Ovary (tissue), 9 donors: ENCODE measurements around the gene CREB3L1. TPM values are rescaled to one million over a fixed set of nuclear protein-coding genes. Genes with fewer than 3 reads are reported as not detected.

ENCODE experiments used
- DNase-seq, 5 donors: peaks; one replicate each; pipeline ENCODE4 v3.0.0-alpha.2; 2019 to 2020
- H3K27ac ChIP-seq, 2 donors: fragments of 200-600 bp; one replicate each; pipeline versions ENCODE4 v1.5.1 to v1.8.0; 2019 to 2022
- H3K27me3 ChIP-seq: fragments of 200-600 bp; one replicate; pipeline ENCODE4 v1.8.0; 2022
- H3K36me3 ChIP-seq: fragments of 200-600 bp; sonication (generic); one replicate; pipeline ENCODE4 v1.5.1; 2019
- H3K4me1 ChIP-seq: one replicate; pipeline ENCODE4 v1.8.1; 2013; ENCODE audit warnings: mild to moderate bottlenecking, moderate library complexity; ENCODE audit not compliant: insufficient read depth
- H3K4me3 ChIP-seq: fragments of 200-600 bp; sonication (generic); one replicate; pipeline ENCODE4 v1.5.1; 2017
- H3K9me3 ChIP-seq, 2 donors: fragments of 200-600 bp in 1 of 2; sonication (generic) in 1 of 2; one replicate each; pipeline versions ENCODE4 v1.5.1 to v1.8.1; 2013 to 2019; ENCODE audit warnings: mild to moderate bottlenecking in 1 of 2, moderate library complexity in 1 of 2
- CTCF ChIP-seq, 3 donors: fragments of 450-650 bp in 2 of 3; fragments of 200-600 bp in 1 of 3; IDR thresholded peaks; one replicate each; pipeline versions ENCODE4 v1.5.1 to v1.8.0; 2016 to 2022; ENCODE audit warnings: antibody characterized with exemption in 3 of 3, mild to moderate bottlenecking in 1 of 3
- EP300 ChIP-seq: sonication (generic); formaldehyde crosslinking; IDR thresholded peaks from one replicate; pipeline ENCODE4 v1.6.1; 2017; ENCODE audit warnings: antibody characterized with exemption
- POLR2A ChIP-seq: fragments of 450-650 bp; IDR thresholded peaks from one replicate; pipeline ENCODE4 v1.6.1; 2017; ENCODE audit warnings: antibody characterized with exemption, mild to moderate bottlenecking, moderate library complexity
- WGBS, 3 donors: extraction: QIAGEN DNeasy Blood & Tissue Kit in 1 of 3; methylation state at CpG; one replicate each; pipeline versions ENCODE4 v1.1.5 to v1.1.7; 2013 to 2017; 5-methylcytosine and 5-hydroxymethylcytosine counted together
- intact Hi-C, 4 donors: fragments of 100-400 bp; cut with DNase I; formaldehyde crosslinking; loops; one replicate each; pipeline versions ENCODE4 v1.11.0 to v1.15.1; 2022 to 2023
- polyA plus RNA-seq, 2 donors: library from polyadenylated mRNA; stranded (reverse); fragments of 200-250 nt in 1 of 2; fragments of 350-450 nt in 1 of 2; fragmentation: Illumina TruSeq in 1 of 2; extraction: RNeasy Lipid Tissue Mini Kit (QIAGEN cat#74804) in 1 of 2; gene quantifications; one replicate each; pipeline ENCODE4 v1.2.3, GENCODE V29; 2013 to 2014
- total RNA-seq, 7 donors: library from RNA; depleted of rRNA in 2 of 7; stranded (reverse); fragments of >200 nt in 2 of 7; fragmentation: NEBNext Ultra II Directional in 3 of 7; extraction: Animal tissue kit (Norgen Biotek cat#: 25700) in 3 of 7; gene quantifications; one replicate each; pipeline versions ENCODE4 v1.1.0 to v1.2.4, GENCODE V29; 2016 to 2023
- donor health status: DM: no; HTN: no; CAD: no; lungs with moderate emphysema.
- donor health status: DM: no; HTN: no; CAD: no.
- donor health status: Bipolar disorder and iron deficiency.
- donor health status: DM: yes; HTN: yes; CAD: no.
- donor health status: DM: no; HTN: no; CAD: no.
- donor health status: DM: yes; HTN: yes; CAD: no.

The CREB3L1 gene
- total and polyA plus RNA-seq, 9 donors, result 1.7 to 63.0 (median 7.5) TPM

GRCh38 chr11:46279126-46280099 is 2.0 kb downstream of the CREB3L1 start:
- DNase-seq, result peak; percentile 72 to 86 (median 79)
- H3K4me1 ChIP-seq, result peaks cover 20% of the 10 kb centered on the region
- H3K4me3 ChIP-seq, result peak overlapping the region; percentile 59
- WGBS, 3 donors, result 14 to 21% (median 16%) methylated on average over 15 of the region's 15 CpGs
- no peaks in the 10 kb centered on the region for H3K27me3 ChIP-seq
- peak overlapping the region in 1 of 2 donors; percentile 36 for H3K27ac ChIP-seq
- no peaks in the 10 kb centered on the region for H3K9me3 ChIP-seq
- no peaks in the 10 kb centered on the region for H3K36me3 ChIP-seq
- intact Hi-C loops, result no loop called here
- TF ChIP-seq CTCF (IDR thresholded peaks at IDR 0.05) (no peak), EP300 (no peak), POLR2A (no peak)

GRCh38 chr11:46280706-46281105 is 3.2 kb downstream of the CREB3L1 start:
- Histone ChIP-seq H3K9me3 (no peaks in the 10 kb centered on the region), H3K36me3 (no peaks in the 10 kb centered on the region), H3K27ac (peak overlapping the region in 1 of 2 donors; percentile 67), H3K4me3 (no peak overlapping the region), H3K4me1 (peaks cover 16% of the 10 kb centered on the region), H3K27me3 (no peaks in the 10 kb centered on the region)
- WGBS, 3 donors, result 21 to 34% (median 28%) methylated on average over 5 of the region's 5 CpGs
- intact Hi-C loops, result no loop called here
- DNase-seq, result no peak
- TF ChIP-seq POLR2A (no peak), CTCF (IDR thresholded peaks at IDR 0.05) (no peak)

DNA sequence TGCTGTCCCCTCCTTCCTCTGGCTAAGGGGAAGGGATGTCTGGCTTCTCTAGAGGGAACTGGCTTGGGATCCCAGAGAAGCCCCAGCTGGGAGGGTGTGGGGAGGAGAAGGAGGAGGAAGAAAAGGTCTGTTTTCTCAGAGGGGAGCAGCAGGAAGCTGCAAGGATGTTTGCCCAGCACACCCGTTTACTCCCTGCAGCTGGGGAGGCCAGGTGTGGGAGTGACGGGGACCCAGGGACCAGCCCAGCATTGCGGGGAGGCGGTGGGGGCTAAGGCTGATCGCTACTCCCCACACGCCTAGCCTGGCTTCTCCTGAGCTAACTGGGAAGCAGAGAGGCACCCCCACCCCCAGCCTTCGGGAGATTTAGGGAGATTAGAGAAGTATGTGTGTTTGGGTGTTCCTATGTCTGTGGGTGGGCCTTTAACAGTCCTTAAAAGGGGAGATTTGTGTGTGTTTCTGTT is 3.9 kb downstream of the CREB3L1 start:
- TF ChIP-seq CTCF (IDR thresholded peaks at IDR 0.05), result no peak
- TF ChIP-seq POLR2A, result no peak
- TF ChIP-seq EP300, result no peak
- Histone ChIP-seq H3K9me3 (no peaks in the 10 kb centered on the region), H3K4me3 (no peak overlapping the region), H3K36me3 (no peaks in the 10 kb centered on the region), H3K27me3 (no peaks in the 10 kb centered on the region), H3K4me1 (peaks cover 13% of the 10 kb centered on the region), H3K27ac (peak overlapping the region; percentile 7 to 67)
- DNase-seq, result peak in 3 of 5 donors; percentile 30 to 55 (median 43)
- intact Hi-C loops, result no loop called here
- 4 to 6% (median 6%) methylated on average over 7 of the region's 7 CpGs for WGBS, 3 donors

GRCh38 chr11:46285173-46285572 is 7.7 kb downstream of the CREB3L1 start:
- no peak for TF ChIP-seq EP300
- no peak for TF ChIP-seq CTCF (IDR thresholded peaks at IDR 0.05)
- no peak for TF ChIP-seq POLR2A
- intact Hi-C loops, result no loop called here
- no peaks in the 10 kb centered on the region for H3K27me3 ChIP-seq
- no peak overlapping the region for H3K4me3 ChIP-seq
- DNase-seq, result no peak
- H3K9me3 ChIP-seq, result no peaks in the 10 kb centered on the region
- 8 to 23% (median 12%) methylated on average over 3 of the region's 3 CpGs for WGBS, 3 donors
- H3K36me3 ChIP-seq, result no peaks in the 10 kb centered on the region
- no peak overlapping the region for H3K27ac ChIP-seq
- peaks cover 10% of the 10 kb centered on the region for H3K4me1 ChIP-seq
